IPS DF 4.7 (cell line): ENCODE measurements around the gene HBB.

ENCODE experiments used
- DNase-seq: peaks from one replicate; pipeline ENCODE4 v3.0.0-alpha.2; 2013; ENCODE audit warnings: low spot score; ENCODE audit errors: extremely low read depth

HBB gene

DNA sequence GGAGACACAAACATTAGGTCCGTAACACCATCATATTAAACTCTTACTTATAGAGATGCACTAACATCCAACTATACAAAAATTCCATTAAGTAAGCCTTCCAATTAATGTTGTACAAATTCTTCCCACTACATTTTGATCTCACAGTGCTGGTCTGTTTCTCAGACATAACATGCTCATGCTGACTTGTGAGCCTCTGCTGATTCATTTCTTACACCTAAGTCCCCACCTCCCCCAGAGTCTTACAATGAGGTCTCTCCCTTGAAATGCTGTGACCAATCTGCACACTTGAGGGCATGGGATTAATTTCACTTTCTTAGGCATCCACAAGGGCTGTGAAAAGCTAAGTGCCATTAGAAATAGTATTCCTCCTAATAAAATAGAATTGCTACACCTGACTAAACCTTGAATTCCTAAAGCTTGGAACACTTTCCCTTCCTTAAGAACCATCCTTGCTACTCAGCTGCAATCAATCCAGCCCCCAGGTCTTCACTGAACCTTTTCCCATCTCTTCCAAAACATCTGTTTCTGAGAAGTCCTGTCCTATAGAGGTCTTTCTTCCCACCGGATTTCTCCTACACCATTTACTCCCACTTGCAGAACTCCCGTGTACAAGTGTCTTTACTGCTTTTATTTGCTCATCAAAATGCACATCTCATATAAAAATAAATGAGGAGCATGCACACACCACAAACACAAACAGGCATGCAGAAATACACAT, 20.8 kb upstream of the HBB start:
- DNase-seq, result no peak

DNA sequence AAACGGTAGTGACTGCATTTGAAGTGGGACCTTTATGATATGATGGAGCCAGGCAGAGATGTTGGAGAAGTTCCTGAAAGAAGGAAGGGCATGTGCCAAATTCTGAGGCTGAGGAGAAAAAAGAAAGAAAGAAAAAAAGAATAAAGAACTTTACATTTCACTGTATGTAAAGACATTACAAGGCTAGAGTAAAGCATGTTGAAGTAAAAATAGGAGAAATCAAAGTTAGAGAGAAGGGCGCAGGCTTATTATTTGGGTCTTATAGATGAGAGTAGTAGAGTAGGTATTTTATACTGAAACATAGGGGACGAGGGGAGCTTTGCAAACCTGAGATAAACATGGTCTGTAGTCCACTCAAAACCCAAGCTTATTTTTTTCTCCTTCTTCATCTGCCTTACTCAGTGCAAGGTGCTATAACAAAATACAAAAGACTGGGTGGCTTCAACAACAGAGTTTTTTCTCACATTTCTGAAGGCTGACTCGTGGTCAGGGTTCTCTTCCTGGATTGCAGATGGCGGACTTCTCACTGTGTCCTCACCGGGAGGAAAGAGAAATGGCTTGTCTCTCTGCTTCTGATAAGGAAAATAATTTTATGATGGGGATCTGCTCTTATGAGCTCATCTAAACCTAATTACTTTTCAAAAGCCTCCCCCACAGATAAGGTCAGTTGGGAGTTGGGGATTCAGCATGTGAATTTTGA, 20.1 kb upstream of the HBB start:
- DNase-seq, result no peak

DNA sequence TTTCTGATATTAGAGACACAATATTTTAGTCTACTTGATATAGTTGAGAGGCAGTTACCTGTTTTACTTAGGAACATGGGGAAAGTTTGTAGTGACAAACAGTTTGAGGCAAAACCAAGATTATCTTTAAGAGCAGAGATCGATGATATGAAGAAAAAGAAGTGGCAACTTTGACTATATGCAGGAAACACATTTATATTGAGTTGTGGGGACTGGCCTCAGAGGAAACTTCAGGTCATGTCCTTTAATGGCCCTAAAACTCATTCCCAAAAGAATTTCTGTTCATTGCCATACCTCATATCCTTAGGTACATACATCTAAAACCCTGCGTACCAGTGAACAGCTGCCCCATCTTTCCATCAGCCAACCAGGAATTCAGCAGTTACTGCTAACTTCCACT, 18.3 kb upstream of the HBB start:
- DNase-seq, result no peak

DNA sequence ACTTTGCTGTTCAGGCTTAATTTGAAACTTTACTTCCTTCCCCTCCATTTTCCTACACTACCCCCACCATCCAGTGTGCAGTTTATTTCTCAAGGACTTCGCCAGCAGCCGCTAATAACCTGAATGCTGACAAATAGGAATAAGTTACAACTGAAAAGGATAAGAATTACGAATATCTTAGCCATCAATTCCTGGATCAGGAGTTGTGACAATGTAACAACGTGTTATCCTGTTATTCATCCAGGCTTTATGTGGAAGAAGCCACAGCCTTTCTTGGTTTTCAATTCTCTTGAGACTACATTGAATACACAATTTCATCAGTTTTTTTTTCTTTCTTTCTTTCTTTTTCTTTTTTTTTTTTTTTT, 16.9 kb upstream of the HBB start:
- no peak for DNase-seq

DNA sequence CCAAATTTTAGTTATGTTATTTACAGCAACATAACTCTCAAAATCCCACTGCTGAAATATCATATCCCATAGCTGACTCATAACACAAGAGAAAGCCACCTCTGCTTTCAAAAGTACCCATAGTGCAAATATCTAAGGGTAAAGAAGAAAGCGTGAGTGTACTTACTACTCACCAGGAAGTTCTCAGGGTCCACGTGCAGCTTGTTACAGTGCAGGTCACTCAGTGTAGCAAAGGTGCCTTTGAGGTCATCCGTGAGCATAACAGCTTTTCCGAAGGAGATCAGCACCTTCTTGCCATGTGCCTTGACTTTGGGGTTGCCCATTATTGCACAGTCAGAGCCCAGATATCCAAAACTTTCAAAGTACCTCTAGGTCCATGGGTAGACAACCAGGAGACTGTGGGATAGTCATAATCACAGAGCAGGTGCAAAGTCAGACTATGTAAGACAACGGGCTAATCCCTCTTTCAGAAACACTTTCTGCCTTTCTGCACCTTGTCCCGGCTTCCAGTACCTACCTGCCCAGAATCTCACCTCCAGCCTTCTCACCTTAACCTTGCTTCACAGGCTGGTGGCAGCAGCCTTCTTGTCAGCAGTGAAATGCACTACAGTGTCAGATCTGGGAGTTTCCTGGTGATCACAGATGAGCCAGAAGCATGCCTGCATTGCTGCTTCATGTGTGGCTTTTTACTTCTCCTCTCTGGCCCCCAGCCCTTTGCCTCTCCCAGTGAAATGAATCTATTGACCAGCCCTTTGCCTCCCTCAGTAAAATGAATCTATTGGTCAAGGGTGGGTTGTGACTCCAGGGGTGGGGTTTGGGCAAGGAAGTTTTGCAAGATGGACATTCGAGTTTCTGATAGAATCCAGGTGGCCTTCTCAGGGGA, 16.3 kb upstream of the HBB start:
- no peak for DNase-seq

DNA sequence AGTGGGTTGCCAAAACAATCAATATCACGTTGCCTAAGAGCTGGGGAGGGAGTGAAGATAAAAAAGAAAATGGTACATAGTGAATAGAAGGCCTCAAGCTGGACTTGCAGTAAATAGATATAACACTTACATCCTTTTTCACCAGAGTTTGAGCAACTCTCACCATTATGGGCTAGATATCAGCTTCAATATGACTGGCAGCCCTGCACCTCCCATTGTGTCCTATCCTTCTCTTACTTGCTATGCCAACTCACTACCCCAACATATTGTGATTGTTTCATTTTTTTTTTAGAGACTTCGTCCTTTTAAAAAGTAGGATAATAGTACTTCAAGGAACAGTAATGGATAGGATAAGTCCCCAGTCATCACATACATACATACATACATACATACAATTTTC, 15.3 kb upstream of the HBB start:
- no peak for DNase-seq

DNA sequence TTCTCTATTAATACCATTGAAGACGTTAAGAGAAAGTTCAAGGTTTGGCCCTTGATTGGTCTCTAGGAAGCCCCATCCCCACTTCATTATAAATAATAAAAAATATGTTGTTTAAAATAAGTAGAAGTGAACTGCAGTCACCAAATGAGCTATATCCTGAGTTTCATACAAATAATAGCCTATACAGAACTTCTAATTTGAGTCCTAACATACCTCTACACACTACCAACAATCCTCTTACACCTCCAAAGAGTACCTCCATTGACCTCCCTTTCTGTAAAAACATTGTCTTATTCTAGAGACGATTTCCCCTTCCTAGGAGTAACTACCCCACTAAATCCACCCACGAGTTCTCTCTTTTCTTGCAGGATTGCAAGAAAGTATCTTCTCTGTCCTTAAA, 14.6 kb upstream of the HBB start:
- DNase-seq, result no peak

DNA sequence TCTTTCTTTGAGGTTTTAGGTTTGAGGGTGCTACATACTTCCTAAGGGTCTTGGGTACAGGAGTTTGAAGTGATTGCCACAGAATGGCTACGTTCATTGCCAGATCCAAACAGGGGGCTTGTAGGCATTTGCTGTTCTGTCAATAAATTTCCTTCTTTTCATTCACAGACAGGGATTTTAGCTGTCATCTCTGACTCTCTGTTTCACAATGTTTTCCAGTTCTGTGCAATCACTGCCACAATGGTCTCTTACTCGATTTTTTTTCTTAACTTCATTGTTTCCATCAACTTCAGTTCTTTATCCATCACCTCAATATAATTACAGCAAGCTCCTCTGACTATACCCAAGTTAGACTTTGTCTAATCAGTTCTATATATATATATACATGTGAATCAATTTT, 13.6 kb upstream of the HBB start:
- no peak for DNase-seq

DNA sequence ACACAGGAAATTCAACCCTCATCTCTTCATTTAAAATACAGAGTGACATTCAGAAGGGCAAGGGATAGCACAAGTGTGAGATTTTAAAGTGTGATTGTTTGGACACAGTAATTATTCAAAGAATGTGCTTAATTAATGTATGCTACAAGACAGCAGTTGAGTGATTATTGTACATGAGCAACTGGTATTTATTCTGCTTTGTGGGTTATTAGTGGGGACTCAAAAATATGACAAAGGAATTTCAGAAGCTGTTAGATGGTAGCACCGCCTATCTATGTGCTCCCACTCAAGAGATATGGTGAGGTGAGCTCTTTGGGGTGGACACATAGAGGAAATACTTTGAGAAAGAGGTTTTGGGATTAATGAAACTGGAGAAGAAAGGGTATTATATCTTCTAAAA, 13.2 kb upstream of the HBB start:
- DNase-seq, result no peak

DNA sequence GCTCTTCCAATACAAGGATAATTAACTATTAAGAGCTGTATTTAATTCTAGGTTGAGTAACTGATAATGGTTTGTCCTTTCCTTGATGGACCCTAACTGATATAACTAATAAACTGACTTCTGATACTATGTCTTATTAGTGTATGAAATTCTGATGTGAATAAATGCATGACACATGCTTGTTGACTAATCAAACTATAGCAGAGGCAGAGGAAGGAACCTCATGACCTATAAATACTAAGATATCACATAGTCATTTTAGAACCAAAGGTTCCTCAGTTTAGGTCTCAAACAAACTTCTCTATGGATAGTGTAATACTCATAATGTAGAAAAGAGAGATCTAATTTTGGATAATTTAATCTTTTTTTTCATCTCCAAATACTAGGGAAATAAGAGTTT, 12.2 kb upstream of the HBB start:
- DNase-seq, result no peak

DNA sequence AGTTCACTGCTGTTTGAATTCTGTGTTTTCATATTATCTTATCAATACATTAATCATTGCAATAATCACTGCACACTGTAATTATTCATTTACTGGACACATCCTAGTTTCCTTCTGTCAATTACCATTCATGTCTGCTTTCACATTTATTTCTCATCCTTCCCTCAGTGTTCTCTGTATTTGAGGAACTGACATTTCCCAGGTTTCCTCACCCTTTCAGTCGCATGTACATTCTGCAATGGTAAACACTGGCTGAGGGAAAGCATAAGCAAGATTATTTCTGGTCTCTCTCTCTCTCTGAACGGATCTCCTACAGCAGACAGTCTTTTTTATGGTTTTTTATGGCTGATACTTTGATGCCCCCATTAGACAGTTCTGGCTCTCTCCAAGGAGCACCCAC, 11.6 kb upstream of the HBB start:
- DNase-seq, result no peak

DNA sequence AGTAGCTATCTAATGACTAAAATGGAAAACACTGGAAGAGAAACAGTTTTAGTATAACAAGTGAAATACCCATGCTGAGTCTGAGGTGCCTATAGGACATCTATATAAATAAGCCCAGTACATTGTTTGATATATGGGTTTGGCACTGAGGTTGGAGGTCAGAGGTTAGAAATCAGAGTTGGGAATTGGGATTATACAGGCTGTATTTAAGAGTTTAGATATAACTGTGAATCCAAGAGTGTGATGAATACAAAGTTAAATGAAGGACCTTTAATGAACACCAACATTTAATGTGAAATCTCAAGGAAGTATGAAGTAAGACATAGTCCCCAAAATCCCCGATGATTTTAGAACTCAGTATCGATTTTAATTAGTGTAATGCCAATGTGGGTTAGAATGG, 10.5 kb upstream of the HBB start:
- no peak for DNase-seq

DNA sequence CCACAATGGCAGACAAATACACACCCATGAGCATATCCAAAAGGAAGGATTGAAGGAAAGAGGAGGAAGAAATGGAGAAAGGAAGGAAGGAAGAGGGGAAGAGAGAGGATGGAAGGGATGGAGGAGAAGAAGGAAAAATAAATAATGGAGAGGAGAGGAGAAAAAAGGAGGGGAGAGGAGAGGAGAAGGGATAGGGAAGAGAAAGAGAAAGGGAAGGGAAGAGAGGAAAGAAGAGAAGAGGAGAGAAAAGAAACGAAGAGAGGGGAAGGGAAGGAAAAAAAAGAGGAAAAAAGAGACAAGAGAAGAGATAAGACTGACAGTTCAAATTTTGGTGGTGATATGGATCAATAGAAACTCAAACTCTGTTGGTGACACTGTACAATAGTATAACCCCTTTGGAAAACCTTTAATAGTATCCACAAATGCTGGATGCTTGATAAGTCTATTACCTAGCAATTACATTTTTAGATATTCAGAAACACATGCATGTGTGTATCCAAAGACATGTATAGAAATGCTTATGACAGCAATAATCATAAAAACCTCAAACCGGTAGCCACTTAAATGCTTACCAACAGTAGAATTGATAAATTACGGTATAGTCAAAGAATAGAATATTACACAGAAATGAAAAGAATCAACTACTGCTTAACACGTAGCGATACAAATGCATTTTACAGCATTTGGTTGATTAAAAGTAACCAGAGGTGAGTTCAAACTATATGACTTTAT, 8.7 kb upstream of the HBB start:
- DNase-seq, result no peak

DNA sequence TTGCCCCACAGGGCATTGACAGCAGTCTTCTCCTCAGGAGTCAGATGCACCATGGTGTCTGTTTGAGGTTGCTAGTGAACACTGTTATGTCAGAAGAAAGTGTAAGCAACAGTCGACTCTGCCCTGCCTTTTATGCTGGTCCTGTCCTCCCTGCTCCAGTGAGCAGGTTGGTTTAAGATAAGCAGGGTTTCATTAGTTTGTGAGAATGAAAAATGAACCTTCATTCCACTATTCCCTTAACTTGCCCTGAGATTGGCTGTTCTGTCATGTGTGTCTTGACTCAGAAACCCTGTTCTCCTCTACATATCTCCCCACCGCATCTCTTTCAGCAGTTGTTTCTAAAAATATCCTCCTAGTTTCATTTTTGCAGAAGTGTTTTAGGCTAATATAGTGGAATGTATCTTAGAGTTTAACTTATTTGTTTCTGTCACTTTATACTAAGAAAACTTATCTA, 7.5 kb upstream of the HBB start, which contains the start of gene HBD:
Gene HBD (minus strand): TSS at position 103 of the 454 bp plus-strand sequence. CDS start 50 bp downstream, at position 53.
- no peak for DNase-seq

DNA sequence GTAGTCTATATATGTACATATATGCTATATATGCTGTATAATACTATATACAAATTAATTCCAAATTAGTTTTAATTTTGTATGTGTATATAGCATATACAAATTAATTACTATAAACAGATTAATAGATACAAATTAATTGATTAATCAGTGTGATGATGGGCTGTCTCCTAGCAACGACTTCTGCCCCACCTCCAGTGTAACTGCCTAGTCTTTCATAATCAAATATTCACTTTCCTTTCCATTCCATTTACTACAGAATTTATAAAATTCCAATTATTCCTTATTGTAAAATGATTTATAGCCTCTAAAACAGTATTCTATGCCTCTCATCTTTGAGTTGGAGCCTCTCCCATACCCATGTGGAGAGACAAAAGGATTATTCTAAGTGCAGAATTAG, 6.4 kb upstream of the HBB start:
- DNase-seq, result no peak

DNA sequence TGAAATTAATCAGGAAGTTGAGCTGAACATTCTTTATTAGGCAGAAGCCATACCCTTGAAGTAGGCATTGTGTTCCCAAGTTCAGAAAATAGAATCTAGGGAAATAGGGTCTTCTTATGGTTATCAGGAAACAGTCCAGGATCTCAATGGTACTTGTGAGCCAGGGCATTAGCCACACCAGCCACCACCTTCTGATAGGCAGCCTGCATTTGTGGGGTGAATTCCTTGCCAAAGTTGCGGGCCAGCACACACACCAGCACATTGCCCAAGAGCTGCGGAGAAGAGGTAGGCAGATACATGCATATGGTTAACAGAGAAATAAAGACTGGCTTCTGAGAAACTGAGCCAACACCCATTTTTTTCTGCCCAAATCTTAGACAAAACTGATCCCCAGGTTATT, 6.0 kb upstream of the HBB start:
- no peak for DNase-seq

DNA sequence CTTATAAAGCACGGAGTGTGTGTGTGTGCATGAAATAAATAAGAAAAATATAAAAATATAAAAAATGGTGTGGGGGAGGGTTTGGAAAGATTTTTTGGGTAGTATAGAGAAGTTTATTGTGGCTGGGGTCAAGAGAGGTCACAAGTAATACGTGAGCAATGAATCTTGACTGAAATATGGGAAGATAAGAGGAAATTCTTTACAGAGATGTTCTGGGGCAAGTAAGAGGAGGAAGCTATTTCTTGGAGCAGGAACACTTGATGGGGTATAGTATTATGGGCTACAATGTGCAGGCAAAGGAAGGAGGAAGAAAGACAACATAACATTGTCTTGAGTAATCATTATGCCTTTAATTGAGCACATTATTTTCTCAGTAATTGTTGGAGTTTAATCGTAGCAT, 5.3 kb upstream of the HBB start:
- DNase-seq, result no peak

DNA sequence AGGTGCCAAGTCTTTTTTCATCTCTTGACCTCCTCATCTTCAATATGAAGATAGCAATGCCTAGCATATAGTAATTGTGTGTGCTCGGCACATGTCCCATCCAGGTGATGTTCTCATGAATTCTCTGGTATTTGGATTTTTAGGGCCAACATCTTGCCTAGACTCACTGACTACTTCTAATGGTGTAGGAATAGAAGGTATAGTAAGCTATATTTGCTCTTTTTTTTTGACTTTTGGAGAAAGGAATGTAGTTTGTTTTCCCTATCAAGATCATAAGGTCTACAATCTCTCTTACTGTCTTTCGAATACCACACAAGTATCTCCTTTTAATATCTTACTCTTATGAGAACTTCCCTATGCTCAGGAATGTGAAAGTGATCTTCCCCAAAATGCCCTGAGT, 4.2 kb upstream of the HBB start:
- no peak for DNase-seq

DNA sequence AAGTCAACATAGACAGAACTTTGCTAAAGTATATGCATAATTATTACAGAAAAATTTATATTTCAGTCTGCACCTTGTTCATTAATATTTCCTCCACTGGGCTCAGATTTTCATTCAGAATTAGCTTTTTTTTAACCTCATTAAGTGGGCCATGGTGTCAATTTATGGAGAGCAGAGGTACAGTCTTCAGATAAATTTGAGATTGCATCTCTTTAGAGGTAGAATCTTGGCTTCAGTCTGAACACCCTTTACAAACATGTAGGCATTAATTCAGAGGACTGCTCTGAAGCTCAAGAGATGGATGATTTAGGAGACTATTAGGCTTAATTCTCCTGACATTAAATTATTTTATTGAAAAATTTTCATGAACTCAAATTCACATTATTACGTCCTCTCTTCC, 3.4 kb upstream of the HBB start:
- DNase-seq, result no peak

DNA sequence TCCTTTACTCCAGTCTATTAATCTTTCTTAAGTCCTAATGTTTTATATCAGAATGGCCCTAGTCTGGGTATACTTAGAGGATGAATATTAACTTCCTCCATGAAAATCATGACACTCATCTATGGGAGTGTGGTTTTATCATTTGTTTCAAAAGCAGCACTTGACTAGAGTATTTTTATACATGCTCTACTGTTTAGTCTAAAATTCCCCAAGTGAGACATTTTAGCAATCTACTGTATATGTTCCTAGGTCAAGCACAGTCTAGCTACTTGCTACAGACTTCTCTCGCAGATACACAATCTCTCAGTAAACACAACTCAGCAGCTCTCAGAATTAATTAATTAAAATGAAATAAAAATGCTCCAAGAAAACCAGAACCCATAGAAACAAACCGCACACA, 2.9 kb upstream of the HBB start:
- no peak for DNase-seq

DNA sequence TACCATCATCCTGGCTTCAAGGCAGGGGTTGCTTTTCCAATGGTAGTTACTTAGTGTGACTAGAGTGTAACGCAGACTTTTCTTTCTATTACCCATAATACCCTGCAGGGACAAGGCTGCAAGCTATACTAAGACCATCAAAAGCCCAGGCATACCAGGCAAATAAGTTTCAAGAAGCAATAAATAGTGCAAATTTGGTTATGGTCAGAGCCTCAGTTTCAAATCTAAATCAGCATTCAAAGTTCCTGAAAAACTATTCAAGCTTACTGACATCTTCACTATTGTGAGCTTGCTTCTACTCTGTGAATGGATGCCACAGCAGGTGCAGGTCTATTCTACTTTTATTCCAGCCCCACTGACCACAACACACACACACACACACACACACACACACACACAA, 2.5 kb upstream of the HBB start:
- DNase-seq, result no peak

DNA sequence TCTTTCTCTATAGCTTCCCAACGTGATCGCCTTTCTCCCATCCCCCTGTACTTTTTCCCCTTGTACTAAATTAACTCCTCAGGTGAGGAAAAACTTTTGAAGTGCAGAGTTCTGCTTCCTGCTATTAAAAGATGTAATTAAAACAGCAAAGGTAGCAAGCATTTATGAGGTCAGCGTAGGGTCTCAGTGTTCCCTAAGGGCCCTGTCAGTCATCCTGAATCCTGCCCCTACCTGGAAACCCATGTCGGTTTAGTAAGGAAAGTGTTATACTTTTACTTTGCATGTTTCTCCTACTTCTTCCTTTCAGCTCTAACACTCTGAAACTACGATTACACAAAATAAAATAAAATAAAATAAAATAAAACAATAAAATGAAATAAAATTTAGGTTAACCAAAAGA, 1.3 kb upstream of the HBB start:
- DNase-seq, result no peak
